ENCODE data around the gene TMEM47.

- TF ChIP-seq TAF1 (IDR thresholded peaks at IDR 0.05; ENCODE audit: low read depth) (no peak), CTCF (IDR thresholded peaks at IDR 0.05; ENCODE audit: poor library complexity, severe bottlenecking) (no peak), EP300 (conservative IDR thresholded peaks at IDR 0.05; ENCODE audit: poor library complexity, severe bottlenecking) (no peak), EZH2 (IDR thresholded peaks at IDR 0.05; ENCODE audit: borderline replicate concordance, insufficient read depth, low read length, poor library complexity, severe bottlenecking) (no peak), POLR2AphosphoS5 (IDR thresholded peaks at IDR 0.05) (no peak), REST (IDR thresholded peaks at IDR 0.05; ENCODE audit: borderline replicate concordance) (no peak), MXI1 (conservative IDR thresholded peaks at IDR 0.05; ENCODE audit: poor library complexity, severe bottlenecking) (no peak)
Measured at GRCh38 chrX:34642849-34643248, 14.2 kb downstream of the TMEM47 start.
